ENCODE measurements around the gene CCDC152. TPM values are rescaled to one million over a fixed set of nuclear protein-coding genes. Genes with fewer than 3 reads are reported as not detected.

CCDC152 gene
- total and polyA plus RNA-seq, 2 of the 13 experiments (the other 11 are each of a cell fraction or from before 2014, with no cell fraction given), result 0.20 to 0.36 TPM

GRCh38 chr5:42799668-42800114 is 43.1 kb downstream of the CCDC152 start (continued):
- TF ChIP-seq, protein P1, sequence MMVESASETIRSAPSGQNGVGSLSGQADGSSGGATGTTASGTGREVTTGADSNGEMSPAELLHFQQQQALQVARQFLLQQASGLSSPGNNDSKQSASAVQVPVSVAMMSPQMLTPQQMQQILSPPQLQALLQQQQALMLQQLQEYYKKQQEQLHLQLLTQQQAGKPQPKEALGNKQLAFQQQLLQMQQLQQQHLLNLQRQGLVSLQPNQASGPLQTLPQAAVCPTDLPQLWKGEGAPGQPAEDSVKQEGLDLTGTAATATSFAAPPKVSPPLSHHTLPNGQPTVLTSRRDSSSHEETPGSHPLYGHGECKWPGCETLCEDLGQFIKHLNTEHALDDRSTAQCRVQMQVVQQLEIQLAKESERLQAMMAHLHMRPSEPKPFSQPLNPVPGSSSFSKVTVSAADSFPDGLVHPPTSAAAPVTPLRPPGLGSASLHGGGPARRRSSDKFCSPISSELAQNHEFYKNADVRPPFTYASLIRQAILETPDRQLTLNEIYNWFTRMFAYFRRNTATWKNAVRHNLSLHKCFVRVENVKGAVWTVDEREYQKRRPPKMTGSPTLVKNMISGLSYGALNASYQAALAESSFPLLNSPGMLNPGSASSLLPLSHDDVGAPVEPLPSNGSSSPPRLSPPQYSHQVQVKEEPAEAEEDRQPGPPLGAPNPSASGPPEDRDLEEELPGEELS (CRISPR knock-in tag; IDR thresholded peaks at IDR 0.05), result no peak
- TF ChIP-seq POLR2A (IDR thresholded peaks at IDR 0.05; ENCODE audit: insufficient read depth in 1 of 2, low read depth in 2 of 2, low read length in 2 of 2) (peak; percentile 53 to 76), TFE3 (CRISPR knock-in tag; IDR thresholded peaks at IDR 0.05) (peak; percentile 21; the same call in 1 of the 2 replicates), ZNF552 (CRISPR knock-in tag; IDR thresholded peaks at IDR 0.05; ENCODE audit: borderline replicate concordance) (no peak), ZC3H13 (CRISPR knock-in tag; IDR thresholded peaks at IDR 0.05) (peak; percentile 97), ZNF639 (CRISPR knock-in tag; conservative IDR thresholded peaks at IDR 0.05) (peak; percentile 55; the same call in 1 of the 2 replicates), POLR2AphosphoS2 (IDR thresholded peaks at IDR 0.05; ENCODE audit: low read depth, low read length) (peak; percentile 97; the same call in 1 of the 2 replicates), POLR2AphosphoS5 (IDR thresholded peaks at IDR 0.05; ENCODE audit: low read depth, low read length) (peak; percentile 90), BRD4 (CRISPR knock-in tag; IDR thresholded peaks at IDR 0.05) (no peak), KDM5B (CRISPR knock-in tag; IDR thresholded peaks at IDR 0.05; ENCODE audit: borderline replicate concordance) (no peak), KLF13 (CRISPR knock-in tag; IDR thresholded peaks at IDR 0.05) (no peak), MTA3 (CRISPR knock-in tag; IDR thresholded peaks at IDR 0.05) (no peak), ZSCAN12 (CRISPR knock-in tag; IDR thresholded peaks at IDR 0.05) (no peak), ZHX2 (IDR thresholded peaks at IDR 0.05; ENCODE audit: low read depth) (no peak), ZHX2 (CRISPR knock-in tag; IDR thresholded peaks at IDR 0.05; ENCODE audit: borderline replicate concordance) (no peak), ZNF556 (CRISPR knock-in tag; IDR thresholded peaks at IDR 0.05; ENCODE audit: borderline replicate concordance) (no peak), DPF2 (CRISPR knock-in tag; IDR thresholded peaks at IDR 0.05; ENCODE audit: borderline replicate concordance, low read depth) (no peak), HMG20A (CRISPR knock-in tag; IDR thresholded peaks at IDR 0.05; ENCODE audit: borderline replicate concordance) (0 out of 2 replicates have a peak, but pooled peaks have one; percentile 47), RBM22 (optimal IDR thresholded peaks at IDR 0.05; ENCODE audit: low read length) (peak; percentile 100)

All from HepG2 (cell line).